GM19035 (cell line): ENCODE data around the gene DPP10.

Source experiments
- ATAC-seq: cut with Tn5 transposase; IDR thresholded peaks from one replicate; pipeline ENCODE4 v1.9.1; 2021; ENCODE audit not compliant: unreplicated experiment

Gene DPP10

DNA sequence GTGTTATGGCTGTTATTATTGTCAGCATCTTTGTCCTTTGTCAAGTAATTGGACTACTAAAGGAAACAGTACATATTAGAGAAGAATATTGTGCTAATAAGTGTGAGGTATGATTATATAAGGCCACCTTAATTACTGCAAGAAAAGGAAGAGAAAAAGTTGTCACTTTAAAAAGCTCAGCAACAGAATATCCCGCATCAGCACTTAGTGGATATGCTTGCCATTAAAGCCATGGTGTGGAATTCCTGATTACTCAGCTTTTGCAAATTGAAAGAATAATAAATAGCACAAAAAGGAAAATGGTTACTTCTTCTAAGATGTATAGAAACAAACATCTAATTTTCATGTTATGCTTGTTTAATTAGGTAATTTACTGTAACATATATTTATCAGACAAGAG lies 347.5 kb downstream of the DPP10 start:
- no peak for ATAC-seq

DNA sequence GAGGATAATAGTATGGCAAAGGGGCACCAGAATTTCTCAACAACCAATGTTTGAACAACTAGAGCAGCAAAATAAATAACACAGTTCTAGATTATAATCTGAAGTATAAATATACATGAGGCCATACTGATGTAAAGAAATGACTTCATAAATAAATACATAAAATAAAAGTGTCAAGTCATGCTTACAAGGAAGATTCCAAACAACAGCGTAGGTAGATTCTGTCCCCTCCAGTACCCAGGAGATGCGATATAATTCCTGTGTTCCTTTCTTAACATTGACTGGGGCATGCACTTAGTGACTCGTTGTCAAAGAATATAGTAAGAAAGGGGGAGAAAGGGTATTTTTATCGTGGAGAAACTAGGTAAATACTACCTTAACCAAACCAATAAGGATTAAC lies 355.1 kb downstream of the DPP10 start:
- ATAC-seq: no peak

DNA sequence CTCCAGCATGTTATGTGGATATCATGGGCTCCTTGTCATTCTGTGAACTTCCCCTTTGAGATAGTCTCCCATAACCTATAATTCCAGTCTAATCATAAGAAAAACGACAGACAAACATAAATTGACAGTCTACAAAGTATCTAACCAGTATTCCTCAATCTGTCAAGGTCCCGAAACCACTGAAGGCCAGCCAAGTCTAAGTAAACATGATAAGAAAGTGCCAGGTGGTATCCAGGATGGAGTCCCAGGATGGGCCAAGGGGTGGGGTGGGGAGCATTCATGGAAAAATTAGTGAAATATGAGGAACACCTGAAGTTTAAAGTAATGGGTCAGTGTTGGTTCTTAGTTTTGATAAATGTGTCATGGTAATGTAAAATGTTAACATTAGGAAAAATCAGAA lies 355.5 kb downstream of the DPP10 start:
- ATAC-seq: no peak

DNA sequence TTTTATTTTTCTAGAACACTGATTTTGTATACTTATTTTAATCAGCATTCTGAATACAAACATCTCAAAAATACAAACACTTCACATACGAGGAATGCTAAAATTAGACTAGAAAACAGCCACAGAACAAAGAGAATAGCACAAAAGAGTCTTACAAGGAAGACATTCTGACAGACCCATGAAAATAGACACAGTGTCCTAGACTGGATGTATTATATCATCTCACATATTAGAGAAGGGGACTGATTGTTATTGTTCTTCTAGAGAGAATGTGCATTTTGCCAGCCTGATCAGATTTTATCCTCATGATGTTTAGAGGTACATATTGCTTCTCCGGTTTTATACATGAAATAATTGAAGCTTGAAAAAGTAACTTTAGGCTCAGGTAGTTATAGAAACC lies 357.9 kb downstream of the DPP10 start:
- no peak for ATAC-seq

DNA sequence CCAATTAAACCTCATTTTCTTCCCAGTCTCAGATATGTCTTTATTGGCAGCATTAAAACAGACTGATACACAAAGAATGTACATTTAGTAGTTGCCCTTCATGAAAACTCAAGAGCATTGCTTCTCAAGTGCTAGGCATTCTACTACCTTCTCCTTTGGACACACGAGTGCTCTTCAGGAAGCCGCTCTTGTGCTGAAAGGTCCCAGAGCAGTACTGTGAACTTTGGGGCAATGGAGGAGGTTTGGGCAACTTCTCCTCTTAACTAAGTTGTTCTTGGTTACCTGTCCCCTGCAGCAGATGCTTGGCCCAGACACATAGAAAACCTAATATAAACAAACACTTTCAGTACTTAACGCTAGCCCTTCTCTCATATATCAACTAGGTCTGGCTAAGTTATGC lies 362.8 kb downstream of the DPP10 start:
- ATAC-seq: no peak

DNA sequence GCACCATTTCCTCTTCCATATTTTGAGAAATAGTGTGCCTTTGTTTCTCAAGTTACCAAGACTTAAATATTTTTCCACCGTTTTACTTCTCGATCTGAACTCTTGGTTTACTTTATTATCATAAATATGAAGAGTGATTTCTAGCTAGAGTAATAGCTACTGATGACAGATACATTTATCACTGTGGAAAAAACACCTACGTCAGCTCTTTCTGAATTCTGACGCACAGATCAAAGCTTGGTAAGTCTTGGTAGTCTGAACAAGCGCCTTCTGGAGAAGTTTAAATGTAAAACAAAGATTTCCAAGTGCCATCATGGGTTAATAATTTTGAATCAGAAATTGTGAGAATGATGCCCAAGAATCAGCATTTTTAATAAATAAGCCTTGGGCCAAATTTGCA lies 367.7 kb downstream of the DPP10 start:
- ATAC-seq: no peak

DNA sequence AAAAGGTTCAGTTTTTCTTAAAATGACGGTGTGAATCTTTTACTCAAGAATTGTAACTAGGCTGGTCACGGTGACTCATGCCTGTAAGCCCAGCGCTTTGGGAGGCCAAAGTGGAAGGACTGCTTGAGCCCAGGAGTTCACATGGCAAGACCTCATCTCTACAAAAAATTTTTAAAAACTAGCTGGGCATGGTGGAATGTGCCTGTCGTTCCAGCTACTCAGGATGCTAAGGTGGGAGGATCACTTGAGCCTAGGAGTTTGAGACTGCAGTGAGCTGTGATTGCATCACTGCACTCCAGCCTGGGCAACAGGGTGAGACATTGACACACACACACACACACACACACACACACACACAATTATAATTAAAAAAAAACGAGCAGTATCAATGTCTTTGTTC lies 369.8 kb downstream of the DPP10 start:
- no peak for ATAC-seq

DNA sequence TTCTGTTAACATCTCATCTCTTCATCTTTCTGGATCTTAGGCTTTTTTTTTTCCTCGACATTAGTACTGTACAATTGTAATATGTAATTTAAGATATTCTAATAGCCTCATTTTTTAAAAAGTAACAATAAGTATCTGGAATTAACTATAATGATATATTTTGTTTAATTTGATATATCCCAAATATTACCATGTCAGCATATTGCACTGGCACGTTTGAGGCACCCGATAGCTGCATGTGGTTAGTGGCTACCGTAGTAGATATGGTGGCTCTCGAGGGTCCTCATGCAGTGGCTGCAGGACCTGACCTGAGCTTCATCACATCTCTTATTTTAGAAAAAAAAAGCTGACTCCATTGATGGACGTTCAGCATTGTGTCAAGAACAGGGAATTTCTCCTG lies 371.9 kb downstream of the DPP10 start:
- ATAC-seq: no peak

DNA sequence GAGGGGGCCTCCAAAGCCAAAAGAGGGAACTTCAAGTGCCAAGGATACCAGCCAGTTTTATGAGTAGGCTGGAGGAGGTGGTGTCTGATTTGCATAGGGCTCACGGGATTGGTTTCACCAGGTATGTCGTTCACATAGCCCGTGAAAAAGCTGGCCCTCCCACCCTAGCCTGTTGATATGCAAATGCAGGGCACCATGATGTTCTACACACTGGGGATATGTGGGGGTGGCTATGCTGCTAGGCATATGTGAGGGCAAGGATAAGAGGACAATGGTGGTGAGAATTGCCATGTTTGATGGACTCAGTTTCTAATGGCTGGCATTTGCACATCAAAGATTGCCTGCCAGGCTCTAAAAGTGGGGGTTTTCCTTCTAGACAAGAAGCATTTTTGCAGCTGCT lies 378.6 kb downstream of the DPP10 start:
- ATAC-seq: no peak

DNA sequence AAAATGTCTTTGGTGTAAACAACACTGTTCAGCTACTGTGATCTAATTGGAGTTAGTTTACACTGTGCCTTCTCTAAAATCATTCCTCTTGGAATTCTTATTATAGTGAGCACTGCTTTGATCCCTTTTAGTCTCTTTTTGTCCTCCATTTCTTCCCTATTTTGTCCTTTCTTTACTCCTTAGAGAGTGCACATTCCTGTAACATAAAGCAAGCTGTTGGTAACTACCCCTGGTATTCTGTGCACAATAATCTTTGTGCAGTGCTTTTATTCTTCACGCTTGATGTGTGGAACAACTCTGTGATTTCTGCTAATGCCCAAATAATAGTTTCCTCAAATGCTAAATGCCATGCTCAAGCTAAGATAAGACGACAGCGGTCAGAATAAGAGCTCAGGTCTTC lies 401.5 kb downstream of the DPP10 start:
- ATAC-seq: no peak

DNA sequence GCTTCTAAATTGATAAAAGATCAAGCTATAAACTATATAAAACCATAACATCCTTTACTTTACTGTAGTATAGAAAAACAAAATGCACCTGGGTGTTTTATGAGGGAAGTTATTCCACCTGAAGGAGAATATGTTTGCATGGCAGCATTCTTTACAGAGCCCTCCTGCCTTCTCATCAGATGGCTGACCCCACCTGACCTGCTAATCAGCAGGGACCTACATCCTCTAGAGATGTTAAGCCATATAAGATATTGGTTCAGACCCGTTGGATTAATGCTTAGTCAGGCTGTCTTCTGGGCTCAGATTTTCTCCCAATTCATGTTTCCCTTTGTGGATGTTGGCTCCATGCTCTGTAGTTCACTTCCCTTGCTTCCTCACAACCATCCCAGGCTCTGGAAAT lies 414.8 kb downstream of the DPP10 start:
- ATAC-seq: no peak

DNA sequence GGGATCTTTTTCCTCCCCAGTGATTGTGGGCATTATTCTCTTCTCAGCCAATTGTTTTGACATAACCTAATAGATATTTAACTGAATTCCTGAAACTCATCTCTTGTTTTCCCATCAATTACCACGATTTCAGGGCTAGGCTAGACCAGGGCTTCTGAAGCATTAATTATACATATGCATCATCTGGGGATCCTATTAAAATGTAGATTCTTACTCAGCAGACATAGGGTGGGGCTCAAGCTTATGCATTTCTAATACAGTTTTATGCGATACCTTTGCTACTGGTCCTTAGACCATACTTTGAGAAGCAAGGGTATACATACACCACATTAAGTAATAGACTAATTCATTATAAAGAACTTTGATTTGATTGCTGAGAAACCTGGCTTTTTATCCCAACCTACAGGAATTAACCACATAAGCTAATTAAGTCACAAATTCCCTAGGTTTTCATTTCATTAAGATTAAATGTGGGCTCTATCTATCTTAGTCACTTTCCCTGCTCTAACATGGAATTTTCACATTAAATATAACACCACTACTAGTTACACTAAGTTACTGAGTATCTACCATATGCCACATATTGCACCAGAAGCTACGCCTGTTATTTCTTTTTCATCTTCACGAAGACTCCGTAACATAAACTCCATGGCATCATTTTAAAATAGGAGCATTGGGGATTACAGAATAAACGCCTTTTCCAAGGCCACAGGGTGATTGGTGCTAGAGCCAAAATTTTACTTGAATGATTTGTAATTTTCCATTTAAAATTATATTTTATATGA lies 417.5 kb downstream of the DPP10 start:
- no peak for ATAC-seq

DNA sequence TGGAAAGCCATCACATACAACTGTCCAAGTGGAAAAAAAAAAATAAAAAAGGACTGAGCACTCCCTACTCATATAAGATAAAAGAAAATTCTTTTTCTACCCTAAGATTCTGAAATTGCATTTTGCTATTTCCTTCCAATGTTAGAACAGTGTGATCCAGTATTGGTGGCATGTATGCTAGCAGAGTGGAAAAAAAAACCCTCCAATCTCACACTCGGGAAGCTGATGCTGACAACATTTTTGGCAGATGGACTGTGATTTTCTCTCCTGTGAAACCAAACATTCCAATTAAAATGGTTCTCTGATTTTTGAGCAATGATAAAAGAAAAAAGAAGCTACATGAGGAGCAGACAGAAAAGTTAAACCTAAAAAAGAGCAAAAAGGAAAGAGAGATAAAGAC lies 419.8 kb downstream of the DPP10 start:
- ATAC-seq: no peak

DNA sequence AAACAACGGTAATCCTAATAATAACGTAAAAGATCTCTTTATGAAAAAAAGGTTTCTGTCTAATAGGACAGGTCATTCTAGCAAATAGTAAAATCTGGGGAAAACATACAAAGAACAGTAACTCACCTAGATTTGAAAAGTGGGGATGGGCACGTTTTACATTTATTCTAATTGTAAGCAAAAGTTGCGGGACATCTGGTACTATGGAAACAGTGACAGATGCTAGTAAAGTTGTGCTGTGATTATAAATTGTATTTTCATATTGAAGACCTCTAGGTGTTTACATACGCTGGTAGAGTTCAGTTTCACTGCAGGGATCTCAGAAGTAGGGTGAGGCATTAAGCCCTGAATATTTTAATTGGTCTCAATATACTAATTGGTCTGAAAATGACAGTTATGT lies 422.5 kb downstream of the DPP10 start:
- no peak for ATAC-seq

DNA sequence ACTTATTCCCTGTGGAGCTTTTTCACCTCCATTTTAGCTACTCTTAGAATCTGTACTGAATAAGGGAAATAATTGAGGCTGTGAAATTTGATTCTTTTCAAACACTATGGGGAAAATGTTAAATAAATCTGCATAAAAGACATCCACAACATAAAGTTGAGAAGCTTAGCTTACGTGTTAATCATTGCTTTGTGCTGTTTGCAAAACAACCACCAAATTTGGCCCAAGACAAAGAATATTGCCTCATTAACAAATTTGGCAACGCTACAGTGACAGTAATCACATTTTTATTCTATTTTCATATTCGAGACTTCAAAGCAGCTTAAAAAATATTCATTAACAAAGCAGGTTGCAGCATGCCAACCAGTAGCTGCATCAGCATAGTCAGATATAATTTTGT lies 437.6 kb downstream of the DPP10 start:
- ATAC-seq: no peak

DNA sequence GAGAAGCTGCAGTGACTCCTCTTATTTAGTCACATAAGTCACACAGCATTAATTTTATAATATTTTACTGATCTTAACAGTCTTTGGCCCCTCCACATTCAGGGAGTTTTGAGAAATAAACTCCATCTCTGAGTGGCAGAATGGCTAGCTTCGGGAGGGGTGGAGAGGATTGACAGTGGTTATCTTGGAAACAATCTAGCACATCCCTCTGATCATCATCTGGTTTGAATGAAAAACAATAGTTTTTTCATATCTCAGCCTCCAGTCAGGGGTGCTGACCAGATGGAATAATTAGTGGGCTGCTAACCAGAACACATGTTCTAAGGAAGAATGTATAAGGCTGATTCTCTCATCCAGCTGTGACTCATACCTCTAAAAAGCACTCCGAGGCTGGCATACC lies 477.5 kb downstream of the DPP10 start:
- no peak for ATAC-seq

DNA sequence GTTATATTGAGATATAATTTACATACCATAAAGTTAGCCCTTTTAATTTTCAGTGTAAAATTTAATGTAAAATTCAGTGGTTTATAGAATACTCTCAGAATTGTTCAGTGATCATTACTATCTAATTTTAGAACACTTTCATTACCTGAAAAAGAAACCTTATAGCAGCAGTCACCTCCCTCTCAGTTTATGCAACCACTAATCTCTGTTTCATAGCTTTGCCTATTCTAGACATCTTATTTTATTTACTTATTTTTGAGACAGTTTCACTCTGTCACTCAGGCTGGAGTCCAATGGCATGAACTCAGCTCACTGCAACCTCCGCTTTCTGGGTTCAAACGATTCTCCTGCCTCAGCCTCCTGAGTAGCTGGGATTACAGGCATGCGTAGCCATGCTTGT lies 479.6 kb downstream of the DPP10 start:
- ATAC-seq: no peak

DNA sequence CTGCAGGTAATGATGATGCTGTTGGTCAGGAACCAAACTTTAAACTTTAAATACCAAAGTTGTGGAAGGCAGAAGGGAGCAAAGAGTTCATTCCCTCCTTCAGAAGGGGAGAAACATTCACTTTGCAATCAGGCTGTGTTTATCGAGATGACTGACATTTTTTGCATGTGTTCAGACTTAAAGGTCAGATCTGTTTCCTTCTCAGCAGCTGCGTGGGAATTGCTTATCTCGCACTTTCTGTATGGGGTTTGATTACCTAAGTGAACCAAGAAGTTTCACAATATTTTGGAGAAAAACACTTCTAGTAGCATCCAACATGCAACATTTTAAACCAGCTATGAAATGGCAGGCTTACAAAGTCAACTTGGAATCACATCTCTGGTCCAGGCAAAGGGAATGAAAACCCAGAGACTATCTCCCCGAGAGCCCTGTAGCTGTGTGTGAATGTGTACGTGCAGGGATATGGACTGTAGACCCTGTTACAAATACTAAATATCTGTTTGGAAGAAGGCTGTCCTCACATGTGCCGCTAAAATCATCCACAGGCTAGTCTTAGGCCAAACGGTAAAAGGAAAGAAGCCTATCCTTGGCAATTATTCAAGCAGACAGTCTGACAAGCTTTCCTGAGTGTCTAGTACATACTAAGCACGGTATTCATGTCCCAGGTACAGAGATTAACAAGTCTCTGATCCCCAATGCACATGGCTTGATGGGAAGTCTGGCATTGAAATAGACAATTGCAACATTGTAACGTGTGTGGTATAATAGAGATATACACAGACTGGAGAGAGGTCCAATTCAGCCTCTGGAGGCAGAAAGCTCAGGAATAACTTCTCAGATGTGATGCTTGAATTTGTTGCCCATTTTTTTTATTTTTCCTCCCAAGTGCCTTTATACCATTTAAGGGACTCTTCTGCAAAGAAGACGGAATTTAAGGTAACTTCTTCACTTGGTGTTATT lies 483.1 kb downstream of the DPP10 start:
- no peak for ATAC-seq

DNA sequence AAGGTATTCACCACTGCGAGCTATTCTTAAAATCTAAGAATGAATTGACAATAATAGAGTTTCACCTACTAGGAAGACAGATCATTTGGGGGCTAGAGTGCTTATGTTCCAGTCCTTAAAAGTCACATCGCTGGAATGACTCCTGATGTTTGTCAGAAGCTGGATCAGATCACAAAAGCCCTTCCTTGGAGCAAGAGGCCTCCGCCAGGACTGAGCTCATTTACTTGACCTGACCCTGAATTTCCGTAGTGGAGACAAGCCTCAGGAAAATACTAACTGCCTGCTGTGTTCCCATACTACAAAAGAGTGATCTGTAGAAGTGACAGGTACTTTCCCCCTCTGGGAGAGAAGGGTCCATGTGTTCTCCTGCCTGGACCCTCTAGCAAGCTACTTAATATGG lies 483.9 kb downstream of the DPP10 start:
- no peak for ATAC-seq

DNA sequence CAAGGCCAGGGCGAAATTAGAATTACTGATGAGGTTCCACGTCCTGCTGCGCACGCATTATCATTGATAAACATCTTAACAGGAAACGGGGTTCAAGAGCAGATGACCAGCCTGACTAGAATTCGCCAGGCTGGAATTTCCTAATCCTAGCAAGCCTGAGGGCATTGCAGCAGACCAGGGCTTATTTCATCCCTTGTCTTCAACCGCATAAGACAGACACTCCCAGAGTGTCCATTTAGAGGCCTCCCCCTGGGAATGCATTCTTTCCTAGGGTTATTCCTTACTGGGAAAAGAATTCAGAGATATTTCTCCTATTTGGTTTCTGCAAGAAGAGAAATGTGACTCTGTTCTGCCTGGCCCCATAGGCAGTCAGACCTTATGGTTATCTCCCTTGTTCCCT lies 486.8 kb downstream of the DPP10 start:
- ATAC-seq: no peak

DNA sequence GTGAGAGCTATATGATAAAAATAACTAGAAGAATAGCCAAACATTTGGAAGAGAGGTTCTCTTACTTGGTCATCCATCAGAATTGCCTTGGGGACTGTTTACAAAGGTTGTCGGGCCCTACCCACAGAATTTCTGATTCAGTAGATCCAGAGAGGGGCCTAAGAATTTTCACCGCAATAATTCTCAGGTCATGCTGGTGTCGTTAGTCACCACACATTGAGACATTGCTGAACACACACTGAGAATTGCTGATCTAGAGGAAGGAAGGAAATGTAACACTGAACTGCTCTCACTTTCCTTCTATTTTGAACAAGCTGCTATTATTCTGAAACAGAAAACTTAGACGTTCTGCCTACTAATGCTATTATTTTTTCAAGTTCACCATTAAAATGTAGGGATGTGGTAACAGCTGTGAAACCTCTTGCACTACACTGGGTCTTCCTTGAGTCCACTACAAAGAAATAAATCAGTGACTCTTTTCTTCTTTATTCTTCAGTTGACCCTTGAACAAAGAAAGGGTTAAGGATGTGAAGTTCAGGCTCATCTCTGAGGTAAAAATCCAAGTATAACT lies 491.3 kb downstream of the DPP10 start:
- ATAC-seq: no peak

DNA sequence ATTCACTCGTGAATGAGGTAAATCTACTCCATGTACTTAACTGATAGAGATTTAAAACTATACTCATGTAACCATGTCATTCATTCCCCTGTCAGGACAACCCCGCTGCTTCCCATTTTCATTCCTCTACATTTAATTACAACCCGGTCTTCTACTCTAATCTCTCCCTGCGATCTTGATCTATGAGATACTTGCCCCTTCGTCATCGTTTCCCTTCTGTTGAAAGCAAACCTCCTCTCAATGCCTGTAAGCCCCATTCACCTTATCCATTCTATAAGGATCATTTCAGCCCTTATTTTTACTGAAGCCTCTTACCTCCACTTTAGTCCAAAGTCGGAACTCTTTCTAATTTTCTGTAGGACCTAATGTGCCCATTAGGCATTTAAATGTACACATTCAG lies 492.6 kb downstream of the DPP10 start:
- no peak for ATAC-seq
